GM12878 (cell line): Measurements from ENCODE around the gene RSPH1.

Source experiments
- FOXM1 ChIP-seq: IDR thresholded peaks from 2 replicates; pipeline ENCODE4 v1.6.1; 2012; ENCODE audit warnings: low read depth, mild to moderate bottlenecking, inconsistent platforms, low read length, moderate library complexity
- JUND ChIP-seq: IDR thresholded peaks from 2 replicates; pipeline ENCODE4 v1.6.1; 2012; ENCODE audit warnings: low read depth, mild to moderate bottlenecking, low read length, improper control_type of control experiment, moderate library complexity
- NFYB ChIP-seq: IDR thresholded peaks from 2 replicates; pipeline ENCODE4 v1.6.1; 2011; ENCODE audit warnings: low read depth, mild to moderate bottlenecking, low read length, improper control_type of control experiment, moderate library complexity; ENCODE audit not compliant: insufficient read depth
- POLR2A ChIP-seq: IDR thresholded peaks from 2 replicates; pipeline ENCODE4 v1.6.1; 2011; ENCODE audit warnings: low read depth, mild to moderate bottlenecking, low read length
- POLR2AphosphoS2 ChIP-seq: IDR thresholded peaks from 2 replicates; pipeline ENCODE4 v1.6.1; 2011; ENCODE audit warnings: low read depth, mild to moderate bottlenecking, low read length, improper control_type of control experiment, moderate library complexity
- POLR2AphosphoS5 ChIP-seq: IDR thresholded peaks from 2 replicates; pipeline ENCODE4 v1.6.1; 2011; ENCODE audit warnings: mild to moderate bottlenecking, low read length, inconsistent platforms
- STAT3 ChIP-seq: IDR thresholded peaks from 2 replicates; pipeline ENCODE4 v1.6.1; 2011; ENCODE audit warnings: low read depth, low read length, improper control_type of control experiment
- TF ChIP-seq, protein P1 (sequence below), 3 experiments: IDR thresholded peaks in 2 of 3; conservative IDR thresholded peaks in 1 of 3; 2 replicates each; pipeline ENCODE4 v1.5.1; 2011; ENCODE audit warnings: low read depth in 3 of 3, low read length in 3 of 3, mild to moderate bottlenecking in 3 of 3, control low read depth in 2 of 3, moderate library complexity in 2 of 3, inconsistent platforms in 1 of 3, mixed read lengths in 1 of 3; ENCODE audit not compliant: control insufficient read depth in 2 of 3, insufficient read depth in 1 of 3; ENCODE audit errors: extremely low read depth in 1 of 3
- TF ChIP-seq, protein P2 (sequence below): fragments of 450-650 bp; IDR thresholded peaks from 2 replicates; pipeline ENCODE4 v1.6.1; 2017; ENCODE audit warnings: borderline replicate concordance
- TF ChIP-seq, protein P3 (sequence below): IDR thresholded peaks from 2 replicates; pipeline ENCODE4 v1.6.1; 2012; ENCODE audit warnings: mild to moderate bottlenecking, low read depth, low read length

DNA sequence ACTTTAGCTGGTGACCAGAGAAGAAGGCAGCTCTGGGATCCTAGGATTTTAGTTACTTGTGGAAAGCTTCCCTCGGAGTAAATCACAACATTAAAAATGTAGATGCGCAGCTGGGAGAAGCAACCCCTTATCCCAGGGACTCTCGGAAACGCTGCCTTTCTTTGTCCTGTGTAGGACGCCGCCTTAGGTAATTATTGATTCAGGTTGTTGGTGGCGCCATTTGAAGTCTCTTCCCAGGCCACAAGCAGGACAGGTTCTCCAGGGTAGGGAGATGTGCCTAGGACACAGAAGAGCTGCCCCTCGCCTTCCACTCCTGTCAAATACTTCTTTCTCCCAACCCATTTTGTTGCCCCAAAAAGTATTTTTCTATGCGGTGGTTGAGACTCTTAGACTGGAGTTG lies 27.9 kb upstream of the RSPH1 start:
- TF ChIP-seq, protein P1, sequence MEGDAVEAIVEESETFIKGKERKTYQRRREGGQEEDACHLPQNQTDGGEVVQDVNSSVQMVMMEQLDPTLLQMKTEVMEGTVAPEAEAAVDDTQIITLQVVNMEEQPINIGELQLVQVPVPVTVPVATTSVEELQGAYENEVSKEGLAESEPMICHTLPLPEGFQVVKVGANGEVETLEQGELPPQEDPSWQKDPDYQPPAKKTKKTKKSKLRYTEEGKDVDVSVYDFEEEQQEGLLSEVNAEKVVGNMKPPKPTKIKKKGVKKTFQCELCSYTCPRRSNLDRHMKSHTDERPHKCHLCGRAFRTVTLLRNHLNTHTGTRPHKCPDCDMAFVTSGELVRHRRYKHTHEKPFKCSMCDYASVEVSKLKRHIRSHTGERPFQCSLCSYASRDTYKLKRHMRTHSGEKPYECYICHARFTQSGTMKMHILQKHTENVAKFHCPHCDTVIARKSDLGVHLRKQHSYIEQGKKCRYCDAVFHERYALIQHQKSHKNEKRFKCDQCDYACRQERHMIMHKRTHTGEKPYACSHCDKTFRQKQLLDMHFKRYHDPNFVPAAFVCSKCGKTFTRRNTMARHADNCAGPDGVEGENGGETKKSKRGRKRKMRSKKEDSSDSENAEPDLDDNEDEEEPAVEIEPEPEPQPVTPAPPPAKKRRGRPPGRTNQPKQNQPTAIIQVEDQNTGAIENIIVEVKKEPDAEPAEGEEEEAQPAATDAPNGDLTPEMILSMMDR (IDR thresholded peaks at IDR 0.05 in 2 of 3, conservative IDR thresholded peaks at IDR 0.05 in 1 of 3; ENCODE audit: control insufficient read depth in 2 of 3, extremely low read depth in 1 of 3, insufficient read depth in 1 of 3, low read depth in 3 of 3, low read length in 3 of 3) = no peak
- TF ChIP-seq, protein P2, sequence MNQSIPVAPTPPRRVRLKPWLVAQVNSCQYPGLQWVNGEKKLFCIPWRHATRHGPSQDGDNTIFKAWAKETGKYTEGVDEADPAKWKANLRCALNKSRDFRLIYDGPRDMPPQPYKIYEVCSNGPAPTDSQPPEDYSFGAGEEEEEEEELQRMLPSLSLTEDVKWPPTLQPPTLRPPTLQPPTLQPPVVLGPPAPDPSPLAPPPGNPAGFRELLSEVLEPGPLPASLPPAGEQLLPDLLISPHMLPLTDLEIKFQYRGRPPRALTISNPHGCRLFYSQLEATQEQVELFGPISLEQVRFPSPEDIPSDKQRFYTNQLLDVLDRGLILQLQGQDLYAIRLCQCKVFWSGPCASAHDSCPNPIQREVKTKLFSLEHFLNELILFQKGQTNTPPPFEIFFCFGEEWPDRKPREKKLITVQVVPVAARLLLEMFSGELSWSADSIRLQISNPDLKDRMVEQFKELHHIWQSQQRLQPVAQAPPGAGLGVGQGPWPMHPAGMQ = no peak
- TF ChIP-seq POLR2A (no peak), STAT3 (no peak), NFYB (no peak), JUND (no peak), POLR2AphosphoS5 (no peak), POLR2AphosphoS2 (no peak), FOXM1 (no peak)
- TF ChIP-seq, protein P3, sequence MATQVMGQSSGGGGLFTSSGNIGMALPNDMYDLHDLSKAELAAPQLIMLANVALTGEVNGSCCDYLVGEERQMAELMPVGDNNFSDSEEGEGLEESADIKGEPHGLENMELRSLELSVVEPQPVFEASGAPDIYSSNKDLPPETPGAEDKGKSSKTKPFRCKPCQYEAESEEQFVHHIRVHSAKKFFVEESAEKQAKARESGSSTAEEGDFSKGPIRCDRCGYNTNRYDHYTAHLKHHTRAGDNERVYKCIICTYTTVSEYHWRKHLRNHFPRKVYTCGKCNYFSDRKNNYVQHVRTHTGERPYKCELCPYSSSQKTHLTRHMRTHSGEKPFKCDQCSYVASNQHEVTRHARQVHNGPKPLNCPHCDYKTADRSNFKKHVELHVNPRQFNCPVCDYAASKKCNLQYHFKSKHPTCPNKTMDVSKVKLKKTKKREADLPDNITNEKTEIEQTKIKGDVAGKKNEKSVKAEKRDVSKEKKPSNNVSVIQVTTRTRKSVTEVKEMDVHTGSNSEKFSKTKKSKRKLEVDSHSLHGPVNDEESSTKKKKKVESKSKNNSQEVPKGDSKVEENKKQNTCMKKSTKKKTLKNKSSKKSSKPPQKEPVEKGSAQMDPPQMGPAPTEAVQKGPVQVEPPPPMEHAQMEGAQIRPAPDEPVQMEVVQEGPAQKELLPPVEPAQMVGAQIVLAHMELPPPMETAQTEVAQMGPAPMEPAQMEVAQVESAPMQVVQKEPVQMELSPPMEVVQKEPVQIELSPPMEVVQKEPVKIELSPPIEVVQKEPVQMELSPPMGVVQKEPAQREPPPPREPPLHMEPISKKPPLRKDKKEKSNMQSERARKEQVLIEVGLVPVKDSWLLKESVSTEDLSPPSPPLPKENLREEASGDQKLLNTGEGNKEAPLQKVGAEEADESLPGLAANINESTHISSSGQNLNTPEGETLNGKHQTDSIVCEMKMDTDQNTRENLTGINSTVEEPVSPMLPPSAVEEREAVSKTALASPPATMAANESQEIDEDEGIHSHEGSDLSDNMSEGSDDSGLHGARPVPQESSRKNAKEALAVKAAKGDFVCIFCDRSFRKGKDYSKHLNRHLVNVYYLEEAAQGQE = no peak
